GM19397 (cell line): Measurements from ENCODE around the gene TMEM175.

Source experiments
- ATAC-seq: cut with Tn5 transposase; IDR thresholded peaks from one replicate; pipeline ENCODE4 v1.9.1; 2021; ENCODE audit warnings: mild to moderate bottlenecking, moderate library complexity; ENCODE audit not compliant: unreplicated experiment

TMEM175 gene, protein sequence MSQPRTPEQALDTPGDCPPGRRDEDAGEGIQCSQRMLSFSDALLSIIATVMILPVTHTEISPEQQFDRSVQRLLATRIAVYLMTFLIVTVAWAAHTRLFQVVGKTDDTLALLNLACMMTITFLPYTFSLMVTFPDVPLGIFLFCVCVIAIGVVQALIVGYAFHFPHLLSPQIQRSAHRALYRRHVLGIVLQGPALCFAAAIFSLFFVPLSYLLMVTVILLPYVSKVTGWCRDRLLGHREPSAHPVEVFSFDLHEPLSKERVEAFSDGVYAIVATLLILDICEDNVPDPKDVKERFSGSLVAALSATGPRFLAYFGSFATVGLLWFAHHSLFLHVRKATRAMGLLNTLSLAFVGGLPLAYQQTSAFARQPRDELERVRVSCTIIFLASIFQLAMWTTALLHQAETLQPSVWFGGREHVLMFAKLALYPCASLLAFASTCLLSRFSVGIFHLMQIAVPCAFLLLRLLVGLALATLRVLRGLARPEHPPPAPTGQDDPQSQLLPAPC

DNA sequence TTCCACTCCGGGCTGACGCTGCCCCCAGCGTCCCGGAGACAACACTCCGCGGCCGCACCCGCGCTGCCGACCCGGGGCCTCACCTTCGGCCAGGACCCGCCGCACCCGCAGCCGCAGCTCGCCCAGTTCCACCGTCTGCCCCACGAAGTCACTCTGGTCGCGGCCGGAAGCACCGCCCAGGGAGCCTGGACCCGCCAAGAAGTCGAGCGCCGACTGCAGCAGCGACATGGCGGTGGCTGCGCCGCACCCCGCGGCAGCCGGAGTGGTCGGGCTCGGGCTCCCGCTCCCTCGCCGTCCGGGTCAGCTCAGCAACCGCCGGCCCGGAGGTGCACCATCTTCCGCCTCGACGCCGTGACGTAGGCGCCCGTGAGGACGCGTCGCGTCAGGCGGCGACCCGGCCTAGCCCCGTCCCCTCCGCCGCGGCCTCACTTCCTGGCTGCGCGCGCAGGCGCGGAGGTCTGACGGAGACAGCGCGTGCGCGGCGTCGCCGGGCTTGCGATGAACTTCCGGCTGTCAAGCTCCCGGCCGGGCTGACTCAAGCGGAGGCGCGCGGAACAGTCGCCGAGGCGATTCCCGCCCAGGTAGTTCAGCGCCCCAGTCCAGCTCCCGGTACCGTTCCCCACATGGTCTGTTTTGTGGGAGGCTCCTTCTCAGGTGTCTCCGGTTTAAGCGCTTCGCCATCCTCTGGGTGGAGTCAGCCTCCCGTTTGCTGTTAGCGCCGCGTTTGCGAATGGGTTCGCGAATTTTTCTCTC is at the start of gene TMEM175, which contains the start of gene GAK:
TMEM175 (plus strand) TSS at position 501 of the 753 bp plus-strand sequence. CDS start 15,280 bp downstream, outside the sequence.
GAK (minus strand) TSS at position 357 of the 753 bp plus-strand sequence; CDS start at position 228, 129 bp downstream.
- peak; percentile 91 for ATAC-seq

DNA sequence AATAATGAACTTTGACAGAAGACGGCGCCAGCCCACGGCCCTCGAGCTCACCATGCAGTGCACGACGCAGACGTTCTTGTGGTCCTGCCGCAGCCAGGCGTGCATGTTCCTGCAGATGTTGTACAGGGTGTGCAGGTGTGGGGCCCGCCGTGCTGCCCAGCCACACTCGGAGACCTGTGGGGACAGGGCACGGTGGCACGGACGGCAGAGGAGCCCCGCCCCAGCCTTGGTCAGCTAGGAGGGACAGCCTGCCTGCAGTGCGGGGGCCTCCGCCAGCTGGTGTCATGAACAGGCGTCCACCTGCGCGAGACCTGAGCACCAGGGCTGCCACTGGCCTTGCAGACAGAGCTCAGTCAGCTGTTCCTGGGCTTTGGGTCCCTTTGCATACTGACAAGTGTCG is 49.6 kb upstream of the TMEM175 start:
- no peak for ATAC-seq

DNA sequence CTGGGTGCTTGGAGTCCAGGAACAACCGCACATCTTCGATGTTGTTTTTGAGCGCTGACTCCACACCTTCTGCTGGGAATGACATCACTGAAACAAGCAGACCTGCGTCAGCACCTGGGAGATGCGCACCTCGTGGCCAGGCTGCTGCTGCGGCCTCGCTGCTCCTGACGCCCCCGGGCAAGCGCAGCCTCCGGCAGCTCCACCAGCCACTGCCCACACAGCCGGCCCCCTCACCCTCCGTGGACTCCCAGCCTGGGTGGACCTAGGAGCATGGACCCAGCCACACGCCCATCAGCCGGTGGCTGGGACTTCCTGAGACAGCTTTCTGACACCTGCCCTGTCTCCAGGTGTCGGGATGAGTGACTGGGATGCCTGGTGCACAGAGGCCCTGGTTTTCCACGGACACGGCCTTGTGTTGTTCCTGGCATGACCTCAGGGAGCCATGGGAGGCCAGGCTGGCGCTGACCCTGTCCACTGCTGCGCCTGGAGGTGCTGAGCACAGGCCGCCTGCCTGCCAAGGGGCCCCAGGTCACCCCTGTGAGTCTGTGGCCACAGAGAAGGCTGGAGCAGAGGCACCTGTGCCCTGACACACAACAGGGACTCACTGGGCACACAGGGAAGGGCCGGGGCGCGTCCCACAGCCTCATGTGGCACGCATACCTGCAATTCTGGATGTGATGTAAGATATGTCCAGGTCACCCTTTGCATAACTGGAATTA is 48.7 kb upstream of the TMEM175 start:
- no peak for ATAC-seq

DNA sequence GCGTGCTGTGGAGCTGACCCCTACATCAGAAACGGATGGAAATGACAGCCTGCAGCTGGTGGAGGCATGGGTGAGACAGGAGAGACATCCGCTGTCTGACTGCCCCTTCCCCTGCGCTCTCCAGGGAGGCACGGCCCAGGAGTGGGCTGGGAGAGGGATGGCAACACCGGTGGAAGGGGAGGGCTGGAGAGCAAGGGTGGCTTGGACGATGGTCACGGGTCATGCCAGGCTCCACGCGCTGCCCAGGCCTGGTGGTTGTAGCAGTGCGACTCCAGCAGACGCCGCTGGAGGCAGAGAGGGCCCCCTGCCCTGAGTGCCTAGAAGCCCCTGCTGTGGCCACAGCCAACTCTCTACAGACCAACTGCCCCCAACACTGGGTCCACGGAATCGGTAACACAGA is 48.0 kb upstream of the TMEM175 start:
- ATAC-seq = no peak

DNA sequence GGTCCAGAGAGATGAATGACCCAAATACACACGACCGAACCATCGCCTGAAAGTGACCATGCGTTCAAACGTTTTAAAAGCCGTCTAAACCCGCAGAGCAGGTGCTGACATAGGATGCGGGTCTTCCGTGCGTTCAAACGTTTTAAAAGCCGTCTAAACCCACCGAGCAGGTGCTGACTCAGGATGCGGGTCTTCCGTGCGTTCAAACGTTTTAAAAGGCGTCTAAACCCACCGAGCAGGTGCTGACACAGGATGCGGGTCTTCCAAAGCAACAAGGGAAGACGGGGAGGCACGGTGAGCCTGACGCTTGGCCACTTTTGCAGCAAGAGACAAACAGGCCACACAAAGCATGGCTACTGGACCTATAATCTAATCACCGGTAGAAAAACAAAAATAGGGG is 47.4 kb upstream of the TMEM175 start:
- ATAC-seq = no peak

DNA sequence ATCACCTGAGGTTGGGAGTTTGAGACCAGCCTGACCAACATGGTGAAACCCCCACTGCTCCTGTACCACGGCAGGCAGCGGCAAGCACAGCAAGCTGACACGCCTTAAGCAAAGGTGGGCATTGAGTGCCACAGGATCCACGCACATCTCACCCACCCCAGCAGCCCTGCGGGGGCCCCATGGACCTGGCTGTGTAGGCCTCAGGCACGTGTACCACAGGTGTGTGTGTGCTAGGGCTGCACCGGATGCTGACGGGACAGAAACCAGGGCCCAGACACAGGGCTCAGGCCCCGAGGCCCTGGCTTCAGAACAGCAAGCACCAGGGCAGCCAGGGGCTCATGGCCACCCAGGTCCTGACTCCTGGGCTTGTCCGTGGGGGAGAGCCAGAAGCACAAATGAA is 46.9 kb upstream of the TMEM175 start:
- no peak for ATAC-seq

DNA sequence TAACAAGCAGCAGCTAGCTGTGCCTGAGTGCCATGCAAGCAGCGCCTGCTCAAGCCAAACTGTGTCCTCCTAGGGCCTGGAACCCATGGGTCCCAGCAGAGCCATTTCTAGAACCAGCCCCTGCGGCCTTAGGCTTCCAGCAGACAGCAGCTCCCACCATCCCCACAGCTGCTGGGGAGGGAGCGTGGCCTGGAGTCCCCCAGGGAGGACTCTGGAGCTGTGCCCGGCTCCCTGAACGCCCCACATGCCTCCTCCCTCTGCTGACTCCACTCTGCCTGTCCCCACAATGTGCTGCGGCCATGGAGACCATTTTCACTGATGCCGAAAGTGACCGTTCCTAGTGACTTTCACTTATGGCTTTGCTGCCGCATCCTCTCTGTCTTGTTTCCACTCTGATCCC is 46.0 kb upstream of the TMEM175 start:
- ATAC-seq = no peak

DNA sequence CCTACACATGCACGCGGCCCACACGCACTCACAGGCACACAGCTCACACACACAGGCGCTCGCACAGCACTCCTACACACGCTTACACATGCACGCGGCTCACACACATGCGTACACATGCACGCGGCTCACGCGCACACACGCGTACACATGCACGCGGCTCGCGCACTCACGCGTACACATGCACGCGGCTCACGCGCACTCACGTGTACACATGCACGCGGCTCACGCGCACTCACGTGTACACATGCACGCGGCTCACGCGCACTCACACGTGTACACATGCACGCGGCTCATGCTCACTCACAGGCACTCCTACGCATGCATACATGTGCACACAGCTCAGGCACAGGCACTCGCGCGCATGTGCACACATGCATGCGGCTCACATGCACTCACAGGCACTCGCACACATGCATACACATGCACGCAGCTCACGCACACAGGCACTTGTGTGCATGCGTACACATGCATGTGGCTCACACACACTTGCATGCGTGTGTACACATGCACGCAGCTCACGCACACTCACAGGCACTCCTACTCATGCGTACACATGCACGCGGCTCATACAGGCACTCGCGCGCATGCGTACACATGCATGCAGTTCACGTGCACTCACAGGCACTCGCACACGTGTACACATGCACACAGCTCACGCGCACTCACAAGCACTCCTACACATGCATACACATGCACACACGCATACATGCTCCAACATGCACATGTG is 45.1 kb upstream of the TMEM175 start:
- no peak for ATAC-seq

DNA sequence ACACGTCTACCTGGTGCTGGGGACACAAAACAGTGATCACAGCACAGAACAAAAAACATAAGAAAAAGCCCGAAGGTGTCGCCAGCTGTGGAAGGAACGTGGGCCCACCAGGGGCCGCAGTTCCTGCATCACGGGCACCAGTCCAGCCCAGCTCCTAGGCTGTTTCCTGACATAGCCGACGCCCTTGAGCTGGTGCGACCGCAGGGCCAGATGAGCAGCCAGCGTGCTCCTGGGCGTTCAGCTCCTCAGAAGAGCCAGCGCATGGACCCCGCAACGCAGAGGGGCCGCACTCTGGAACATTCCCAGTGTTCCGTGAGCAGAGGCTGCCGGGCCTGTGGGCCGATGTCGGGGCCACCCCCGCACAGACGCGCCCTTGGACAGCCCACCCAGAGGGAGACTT is 44.2 kb upstream of the TMEM175 start:
- no peak for ATAC-seq

DNA sequence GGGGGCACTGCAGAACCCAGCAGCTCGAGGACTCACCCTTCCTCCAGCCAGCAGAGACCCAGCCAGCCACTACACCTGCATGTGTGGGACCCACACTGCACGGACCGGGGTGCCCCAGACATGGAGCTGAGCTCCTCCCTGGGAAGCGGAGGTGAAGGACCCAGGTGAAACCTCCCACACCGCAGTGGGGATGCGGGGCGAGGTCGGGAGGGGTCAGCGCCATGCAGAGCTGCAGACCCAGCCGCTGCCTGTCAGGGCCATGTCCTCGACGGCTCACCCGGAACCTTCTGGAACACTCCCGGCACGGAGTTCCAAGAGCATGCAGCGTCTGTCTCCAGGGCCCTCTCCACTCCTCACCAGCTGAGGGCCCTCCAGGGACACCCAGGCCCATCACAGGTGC is 42.7 kb upstream of the TMEM175 start:
- no peak for ATAC-seq

DNA sequence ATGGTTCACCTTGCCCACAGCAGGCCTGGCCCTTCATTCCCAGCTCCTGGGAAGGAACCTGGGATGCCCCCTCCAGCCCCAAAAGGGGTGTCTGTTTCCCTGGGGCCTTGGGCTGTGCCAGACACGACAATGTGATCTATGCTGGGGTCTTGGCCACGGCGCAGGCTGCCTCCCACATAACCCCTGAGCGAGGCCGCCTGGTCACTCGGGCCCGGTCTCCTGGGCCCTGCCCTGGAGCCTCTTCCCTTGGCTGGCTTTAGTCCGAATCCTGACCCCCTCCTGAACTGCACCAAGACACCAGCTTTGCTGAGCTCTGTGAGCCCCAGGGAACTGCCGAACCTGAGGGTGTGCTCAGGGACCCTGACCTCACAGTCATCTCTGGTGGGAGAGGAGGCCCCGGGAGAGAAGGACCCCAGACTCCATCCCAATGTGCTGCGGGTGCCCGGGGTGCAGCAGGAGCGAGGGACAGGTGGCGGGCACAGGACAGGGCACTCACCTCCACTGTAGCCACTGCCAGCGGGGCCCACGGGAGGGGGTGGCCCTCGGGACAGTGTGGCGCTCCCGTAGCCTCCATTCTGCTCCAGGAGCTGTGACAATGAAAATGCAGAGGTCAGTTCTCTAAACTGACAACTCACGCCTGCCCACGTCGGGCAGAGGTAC is 42.1 kb upstream of the TMEM175 start:
- ATAC-seq = no peak

DNA sequence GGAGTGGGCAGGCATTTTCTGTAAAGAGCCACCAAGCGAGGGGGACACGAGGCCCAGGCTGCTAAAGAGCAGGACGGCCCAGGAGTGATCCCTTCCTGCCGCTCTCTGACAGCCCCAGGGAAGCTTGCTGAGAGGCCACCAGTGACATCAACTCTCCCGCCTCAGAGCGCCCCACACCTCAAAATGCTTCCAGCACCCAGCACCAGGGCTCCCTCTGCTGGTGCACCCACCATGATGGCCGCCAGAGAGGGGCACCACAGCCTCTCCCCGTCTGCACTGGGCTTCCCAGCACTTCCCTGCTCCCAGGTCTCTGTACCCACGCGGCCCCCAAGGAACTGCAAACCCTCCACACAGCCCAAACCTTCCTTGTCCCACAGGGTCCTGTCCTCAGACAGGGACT is 40.5 kb upstream of the TMEM175 start:
- no peak for ATAC-seq

DNA sequence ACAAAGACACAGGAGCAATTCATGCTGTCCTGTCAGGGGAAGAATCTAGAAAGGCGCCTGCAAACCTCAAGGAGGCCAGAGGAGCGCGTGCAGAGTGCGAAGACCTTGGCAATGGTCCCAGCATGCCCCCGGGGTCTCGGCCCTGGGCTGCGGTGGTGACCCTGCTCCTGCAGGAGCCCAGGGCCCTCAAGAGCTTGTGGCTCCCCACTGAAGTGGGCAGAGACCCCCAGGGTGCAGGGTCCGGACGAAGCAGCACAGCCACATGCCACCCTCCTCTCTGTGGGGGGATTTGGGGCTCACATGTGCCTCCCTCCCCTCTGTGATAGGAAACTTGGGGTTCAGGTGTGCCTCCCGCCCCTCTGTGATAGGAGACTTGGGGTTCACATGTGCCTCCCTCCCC is 39.5 kb upstream of the TMEM175 start:
- no peak for ATAC-seq

DNA sequence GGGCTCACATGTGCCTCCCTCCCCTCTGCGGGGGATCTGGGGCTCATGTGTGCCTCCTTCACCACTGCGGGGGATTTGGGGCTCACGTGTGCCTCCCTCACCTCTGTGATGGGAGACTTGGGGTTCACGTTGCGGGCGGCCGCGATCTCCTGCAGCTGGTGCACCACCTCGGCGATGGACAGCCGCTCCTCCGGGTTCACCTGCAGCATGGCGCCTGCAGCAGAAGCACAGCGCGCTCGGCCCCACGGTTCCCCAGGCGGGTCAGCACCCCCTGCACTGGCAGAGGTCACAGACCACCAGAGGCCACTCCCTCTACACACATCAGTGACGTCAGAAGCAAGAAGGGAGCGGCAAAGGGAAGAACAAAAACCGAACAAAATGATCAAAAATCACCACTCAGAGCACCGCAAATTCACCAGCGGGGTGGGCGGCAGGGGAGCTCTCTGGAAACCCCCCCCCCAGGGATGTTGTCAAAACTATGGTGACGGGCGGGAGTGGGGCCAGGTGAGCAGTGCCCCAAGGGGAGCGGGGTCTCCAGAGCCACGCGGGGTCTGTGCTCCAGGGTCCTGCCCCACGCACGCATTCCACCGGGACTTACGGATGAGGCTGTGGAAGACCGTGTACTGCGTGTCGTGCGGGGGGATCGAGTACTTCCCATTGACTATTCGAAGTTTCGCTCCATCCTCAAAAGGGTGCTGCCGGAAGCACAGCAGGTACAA is 38.8 kb upstream of the TMEM175 start:
- ATAC-seq = no peak

DNA sequence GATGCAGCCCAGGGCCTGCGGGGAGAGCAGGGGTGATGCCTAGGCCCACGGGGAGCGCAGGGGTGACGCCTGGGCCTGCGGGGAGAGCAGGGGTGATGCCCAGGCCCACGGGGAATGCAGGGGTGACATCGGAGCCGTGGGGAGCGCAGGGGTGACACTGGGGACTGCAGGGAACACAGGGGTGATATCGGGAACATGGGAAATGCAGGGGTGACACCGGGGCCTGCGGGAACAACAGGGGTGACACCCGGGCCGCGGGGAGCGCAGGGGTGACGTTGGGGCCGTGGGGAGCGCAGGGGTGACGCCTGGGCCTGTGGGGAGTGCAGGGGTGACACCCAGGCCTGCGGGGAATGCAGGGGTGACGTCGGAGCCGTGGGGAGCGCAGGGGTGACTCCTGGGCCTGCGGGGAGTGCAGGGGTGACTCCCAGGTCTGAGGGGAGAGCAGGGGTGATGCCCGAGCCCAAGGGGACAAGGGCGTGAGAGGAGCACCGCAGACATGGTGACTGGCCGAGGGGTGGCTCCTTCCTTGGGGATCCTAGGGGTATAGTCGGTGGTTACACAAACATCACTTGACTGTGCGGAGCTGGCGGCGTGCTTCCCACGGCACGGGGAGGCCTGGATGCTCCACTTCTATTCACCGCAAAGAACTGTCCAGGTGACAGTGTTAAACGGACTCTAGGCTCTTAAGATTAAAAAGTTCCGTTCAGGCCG is 38.1 kb upstream of the TMEM175 start:
- ATAC-seq = no peak

DNA sequence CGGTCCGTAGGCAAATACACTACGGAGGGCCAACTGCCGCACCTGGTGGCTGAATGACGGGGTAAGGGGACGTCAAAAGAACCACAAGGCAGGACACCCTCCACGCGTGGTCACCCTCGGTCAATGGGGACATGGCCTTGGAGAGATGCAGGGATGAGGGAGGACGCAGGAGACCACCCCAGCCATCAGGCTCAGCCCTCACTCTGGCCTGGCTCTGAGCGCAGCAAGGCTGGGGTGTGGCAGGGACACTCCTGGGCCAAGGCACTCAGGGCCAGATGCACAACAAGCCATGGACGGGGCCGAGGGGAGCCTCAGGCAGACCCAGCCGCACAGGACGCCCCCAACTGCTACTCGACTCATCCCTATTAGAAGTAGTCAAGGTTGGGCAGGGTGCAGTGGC is 36.7 kb upstream of the TMEM175 start:
- ATAC-seq = no peak

DNA sequence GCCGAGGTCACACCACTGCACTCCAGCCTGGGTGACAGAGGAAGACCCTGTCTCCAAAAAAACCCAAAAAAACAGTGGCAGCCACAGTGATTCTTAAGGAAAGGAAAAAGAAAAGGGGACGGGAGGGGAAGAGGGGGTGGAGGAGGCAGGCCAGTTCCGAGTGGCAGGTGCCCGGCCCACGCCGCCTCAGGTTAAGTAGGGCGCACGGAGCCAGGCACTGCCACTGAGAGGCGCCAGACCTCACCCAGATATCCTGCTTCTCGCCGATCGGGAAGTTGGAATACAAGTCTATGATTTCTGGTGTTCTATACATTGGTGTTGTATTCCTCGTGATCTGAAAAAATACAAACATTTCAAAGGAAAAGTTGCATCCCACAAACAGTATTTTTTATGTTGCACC is 36.0 kb upstream of the TMEM175 start:
- no peak for ATAC-seq

DNA sequence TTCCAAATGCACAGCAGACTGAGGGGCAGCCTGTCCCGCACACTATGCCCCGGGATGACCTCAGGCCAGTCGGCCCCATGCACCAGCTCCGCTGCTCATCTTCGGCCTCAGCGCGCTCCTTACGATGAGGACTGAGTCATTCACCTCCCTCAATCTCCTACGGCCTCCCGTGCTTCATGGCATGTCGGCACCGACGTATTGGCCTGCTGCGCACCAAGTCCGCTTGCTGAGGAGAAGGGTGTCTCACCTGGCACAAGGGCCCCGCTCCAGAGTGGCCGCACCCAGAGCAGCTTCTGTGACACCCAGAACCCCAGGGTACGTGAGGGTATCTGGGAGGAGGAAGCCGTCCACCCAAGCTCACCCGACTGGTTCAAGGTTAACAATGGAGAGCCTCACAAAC is 35.6 kb upstream of the TMEM175 start:
- no peak for ATAC-seq

DNA sequence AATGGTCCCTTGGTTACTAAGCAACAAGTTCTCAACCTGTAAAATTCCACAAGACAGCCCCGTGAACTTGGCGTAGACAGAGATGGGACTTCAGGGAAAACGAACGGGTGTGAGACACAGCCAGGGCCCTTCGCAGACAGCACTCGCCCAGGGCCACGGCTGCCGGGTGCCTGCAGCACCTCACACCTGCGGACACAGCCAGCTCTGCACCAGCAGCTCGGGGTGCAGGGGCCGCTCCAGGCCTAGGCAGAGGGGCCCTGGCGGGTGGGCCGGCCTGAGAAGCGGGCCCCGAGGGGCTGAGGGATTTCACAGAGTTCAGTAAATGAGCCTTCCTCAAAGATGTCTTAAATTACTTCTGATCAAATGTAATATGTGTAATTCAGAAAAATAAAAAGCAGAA is 34.1 kb upstream of the TMEM175 start:
- ATAC-seq = no peak
